ENCODE data around the gene TRIM7.

GRCh38 chr5:181235323-181235688 lies 30.3 kb upstream of the TRIM7 start:
- TF ChIP-seq RAD21 (IDR thresholded peaks at IDR 0.05; ENCODE audit: low read depth) (no peak), CEBPB (IDR thresholded peaks at IDR 0.05) (no peak), YY1 (IDR thresholded peaks at IDR 0.05; ENCODE audit: low read depth) (no peak), NFIC (IDR thresholded peaks at IDR 0.05) (no peak), TAF1 (IDR thresholded peaks at IDR 0.05; ENCODE audit: low read depth) (no peak), USF1 (IDR thresholded peaks at IDR 0.05) (no peak), EP300 (IDR thresholded peaks at IDR 0.05; ENCODE audit: borderline replicate concordance) (no peak), ZBTB7A (IDR thresholded peaks at IDR 0.05; ENCODE audit: low read depth) (no peak)
